Spleen (tissue), 7 donors: ENCODE measurements around the gene XAF1.

ENCODE experiments used
- POLR2A ChIP-seq, 3 donors: fragments of 450-650 bp; IDR thresholded peaks; one replicate each; pipeline ENCODE4 v1.5.1; 2017; ENCODE audit warnings: antibody characterized with exemption in 3 of 3, mild to moderate bottlenecking in 1 of 3
- POLR2AphosphoS5 ChIP-seq, 3 donors: sonication (generic); formaldehyde crosslinking; IDR thresholded peaks; one replicate each; pipeline ENCODE4 v1.5.1; 2017; ENCODE audit warnings: antibody characterized with exemption in 3 of 3
- TF ChIP-seq, protein P1 (sequence below), 11 experiments: fragments of 200-600 bp in 7 of 11; fragments of 450-650 bp in 4 of 11; sonication (generic) in 4 of 11; IDR thresholded peaks in 8 of 11; conservative IDR thresholded peaks in 3 of 11; 1 replicate in 7 of 11; 2 replicates in 4 of 11; pipeline versions ENCODE4 v1.4.0 to v1.8.0; 2016 to 2021; ENCODE audit warnings: antibody characterized with exemption in 11 of 11, inconsistent platforms in 4 of 11, mild to moderate bottlenecking in 1 of 11
- donor health status: DM: no; HTN: no; CAD: no; lungs with moderate emphysema.
- donor health status: DM: no; HTN: no; CAD: no.
- donor health status: DM: no; HTN: no; CAD: no.

DNA sequence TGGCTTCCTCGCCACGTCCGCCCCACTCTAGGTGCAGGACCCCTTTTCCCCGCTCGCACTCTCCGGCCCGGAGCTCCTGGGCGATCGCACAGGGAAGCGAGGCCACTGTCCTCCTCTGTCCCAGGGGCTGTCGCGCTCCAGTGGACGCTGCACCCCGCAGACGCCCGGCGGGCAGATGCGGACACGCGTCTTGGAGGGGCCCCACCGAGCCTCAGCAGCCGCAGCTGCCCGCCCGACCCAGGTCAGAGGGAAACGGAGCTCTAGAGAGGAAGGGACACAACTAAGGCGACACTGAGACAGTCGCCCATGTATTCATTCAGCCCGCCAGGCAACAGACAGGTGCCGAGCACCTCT is 42.0 kb upstream of the XAF1 start:
- TF ChIP-seq, protein P1, sequence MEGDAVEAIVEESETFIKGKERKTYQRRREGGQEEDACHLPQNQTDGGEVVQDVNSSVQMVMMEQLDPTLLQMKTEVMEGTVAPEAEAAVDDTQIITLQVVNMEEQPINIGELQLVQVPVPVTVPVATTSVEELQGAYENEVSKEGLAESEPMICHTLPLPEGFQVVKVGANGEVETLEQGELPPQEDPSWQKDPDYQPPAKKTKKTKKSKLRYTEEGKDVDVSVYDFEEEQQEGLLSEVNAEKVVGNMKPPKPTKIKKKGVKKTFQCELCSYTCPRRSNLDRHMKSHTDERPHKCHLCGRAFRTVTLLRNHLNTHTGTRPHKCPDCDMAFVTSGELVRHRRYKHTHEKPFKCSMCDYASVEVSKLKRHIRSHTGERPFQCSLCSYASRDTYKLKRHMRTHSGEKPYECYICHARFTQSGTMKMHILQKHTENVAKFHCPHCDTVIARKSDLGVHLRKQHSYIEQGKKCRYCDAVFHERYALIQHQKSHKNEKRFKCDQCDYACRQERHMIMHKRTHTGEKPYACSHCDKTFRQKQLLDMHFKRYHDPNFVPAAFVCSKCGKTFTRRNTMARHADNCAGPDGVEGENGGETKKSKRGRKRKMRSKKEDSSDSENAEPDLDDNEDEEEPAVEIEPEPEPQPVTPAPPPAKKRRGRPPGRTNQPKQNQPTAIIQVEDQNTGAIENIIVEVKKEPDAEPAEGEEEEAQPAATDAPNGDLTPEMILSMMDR (IDR thresholded peaks at IDR 0.05 in 8 of 11, conservative IDR thresholded peaks at IDR 0.05 in 3 of 11): no peak
- no peak for TF ChIP-seq POLR2AphosphoS5 (IDR thresholded peaks at IDR 0.05)
- no peak for TF ChIP-seq POLR2A (IDR thresholded peaks at IDR 0.05)
